Adipose tissue (tissue), 3 donors: ENCODE data around the gene TMEM63A. TPM values are rescaled to one million over a fixed set of nuclear protein-coding genes. Genes with fewer than 3 reads are reported as not detected.
A peak's percentile ranks its signal among the peaks of the same experiment; 100 is the strongest.
"Not testable (repeated sequence)": the region's sequence is repeated elsewhere in the genome, so short reads cannot be mapped to it uniquely, and the experiment has no call there.

Experiments
- H3K27ac ChIP-seq: one replicate; pipeline ENCODE4 v1.5.1; 2013; ENCODE audit warnings: low read depth, low read length
- WGBS, 3 donors: extraction: QIAGEN DNeasy Blood & Tissue Kit; methylation state at CpG; one replicate each; pipeline ENCODE4 v1.1.7; 2013; 5-methylcytosine and 5-hydroxymethylcytosine counted together
- polyA plus RNA-seq, 3 donors: library from polyadenylated mRNA; stranded (reverse); fragments of 200-250 nt; gene quantifications; one replicate each; pipeline ENCODE4 v1.2.3, GENCODE V29; 2013
- donor health status: healthy with polysubstance abuse.
- donor health status: Bipolar disorder and iron deficiency.
- donor health status: healthy.

Gene TMEM63A
- polyA plus RNA-seq, 3 donors = 26.2 to 51.8 (median 45.9) TPM

DNA sequence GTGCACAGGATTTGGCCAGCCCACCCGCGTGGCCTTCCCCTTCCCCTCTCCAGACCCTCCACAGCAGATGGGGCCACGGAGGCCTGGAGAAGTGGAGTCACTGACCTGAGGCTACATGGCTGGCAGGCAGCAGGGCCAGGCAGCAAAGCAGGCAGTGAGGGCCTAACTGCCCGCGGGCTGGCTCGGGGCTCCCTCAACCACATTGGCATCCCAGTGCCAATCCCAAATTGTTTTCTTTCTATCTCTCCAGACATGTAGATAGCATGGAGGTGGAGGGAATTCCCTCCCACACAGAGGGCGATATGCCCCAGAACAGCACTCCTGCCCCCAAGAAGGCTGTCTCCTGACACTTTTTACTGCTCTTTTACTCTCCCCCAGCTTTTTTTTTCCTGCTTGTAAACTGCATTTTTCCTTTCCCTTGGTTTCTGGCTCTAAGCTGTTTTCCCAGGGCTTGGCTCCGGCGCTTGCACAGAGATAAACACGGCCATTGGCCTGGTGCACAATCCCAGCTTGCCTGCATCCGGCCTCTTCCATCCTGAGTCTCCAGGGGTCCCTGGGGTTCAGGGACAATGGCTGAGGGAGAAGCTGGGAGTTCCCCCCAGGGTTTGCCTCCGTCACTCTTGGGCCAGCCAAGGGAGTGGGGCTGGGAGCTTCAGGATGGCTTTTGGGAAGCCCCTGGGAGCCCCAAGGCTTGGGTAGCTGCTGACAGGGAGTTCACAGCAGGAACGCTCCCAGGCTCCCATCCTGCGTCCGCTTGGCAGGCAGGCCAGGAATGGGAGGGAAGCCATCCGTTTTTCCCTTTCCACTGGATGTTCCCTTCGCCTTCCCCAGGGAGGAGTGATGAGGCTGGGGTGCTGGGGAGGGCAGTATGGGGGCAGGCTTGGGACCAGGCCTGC, 65.3 kb downstream of the TMEM63A start:
- 37 to 49% (median 44%) methylated on average over 14 to 17 of the region's 17 CpGs for WGBS, 3 donors
- peak overlapping the region; percentile 45 for H3K27ac ChIP-seq

DNA sequence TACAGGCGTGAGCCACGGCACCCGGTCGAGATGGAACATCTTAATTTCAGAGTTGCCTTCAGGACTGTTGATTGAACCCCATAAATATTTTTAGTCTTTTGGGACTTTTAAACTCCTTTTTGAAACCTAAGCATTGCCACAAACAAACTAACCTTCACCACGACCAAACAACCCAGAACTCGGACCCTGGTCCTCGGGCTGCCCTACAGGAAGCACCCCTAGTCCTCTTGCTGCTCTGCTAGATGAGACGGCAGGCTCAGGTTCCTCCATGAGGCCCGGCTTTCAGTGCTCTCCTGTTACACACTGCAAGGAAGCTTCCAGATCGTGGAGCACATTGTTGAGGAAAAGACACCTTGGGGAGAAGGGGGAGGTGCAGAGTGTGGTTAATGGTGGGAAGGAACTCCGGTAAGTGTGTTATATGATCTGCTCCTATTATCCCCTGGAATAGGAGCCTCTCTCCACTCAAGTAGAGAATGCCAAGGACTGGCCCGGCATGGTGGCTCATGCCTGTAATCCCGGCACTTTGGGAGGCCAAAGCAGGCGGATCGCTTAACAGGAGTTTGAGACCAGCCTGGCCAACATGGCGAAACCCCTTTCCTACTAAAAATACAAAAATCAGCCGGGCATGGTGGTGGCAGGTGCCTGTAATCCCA, 66.5 kb downstream of the TMEM63A start:
- 82 to 88% (median 85%) methylated on average over 17 of the region's 17 CpGs for WGBS, 3 donors
- no peak overlapping the region for H3K27ac ChIP-seq

GRCh38 chr1:225815090-225815489, 67.1 kb downstream of the TMEM63A start:
- WGBS, 3 donors = 80 to 85% (median 82%) methylated on average over 7 of the region's 7 CpGs
- not testable (repeated sequence) for H3K27ac ChIP-seq

DNA sequence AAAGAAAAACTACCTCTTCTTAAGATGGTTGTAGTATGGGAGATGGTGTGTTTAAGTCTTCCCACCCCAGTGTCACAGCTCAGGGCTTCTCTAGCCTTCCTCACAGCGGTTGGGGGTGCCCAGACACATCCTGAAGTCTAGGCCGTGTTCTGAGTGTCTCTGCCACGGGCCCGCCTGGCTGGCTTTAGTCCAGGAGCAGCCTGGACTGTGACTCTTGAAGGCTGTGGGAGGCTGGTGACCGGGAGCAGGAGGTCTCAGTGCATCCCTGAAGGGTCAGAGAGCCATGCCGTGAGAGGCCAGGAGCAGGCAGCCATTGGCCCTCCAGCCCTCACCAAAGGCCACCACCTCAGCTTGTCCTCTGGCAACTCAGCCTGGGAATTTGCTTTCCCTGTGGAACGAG, 67.8 kb downstream of the TMEM63A start:
- 40 to 61% (median 50%) methylated on average over 7 of the region's 7 CpGs for WGBS, 3 donors
- H3K27ac ChIP-seq = no peak overlapping the region

DNA sequence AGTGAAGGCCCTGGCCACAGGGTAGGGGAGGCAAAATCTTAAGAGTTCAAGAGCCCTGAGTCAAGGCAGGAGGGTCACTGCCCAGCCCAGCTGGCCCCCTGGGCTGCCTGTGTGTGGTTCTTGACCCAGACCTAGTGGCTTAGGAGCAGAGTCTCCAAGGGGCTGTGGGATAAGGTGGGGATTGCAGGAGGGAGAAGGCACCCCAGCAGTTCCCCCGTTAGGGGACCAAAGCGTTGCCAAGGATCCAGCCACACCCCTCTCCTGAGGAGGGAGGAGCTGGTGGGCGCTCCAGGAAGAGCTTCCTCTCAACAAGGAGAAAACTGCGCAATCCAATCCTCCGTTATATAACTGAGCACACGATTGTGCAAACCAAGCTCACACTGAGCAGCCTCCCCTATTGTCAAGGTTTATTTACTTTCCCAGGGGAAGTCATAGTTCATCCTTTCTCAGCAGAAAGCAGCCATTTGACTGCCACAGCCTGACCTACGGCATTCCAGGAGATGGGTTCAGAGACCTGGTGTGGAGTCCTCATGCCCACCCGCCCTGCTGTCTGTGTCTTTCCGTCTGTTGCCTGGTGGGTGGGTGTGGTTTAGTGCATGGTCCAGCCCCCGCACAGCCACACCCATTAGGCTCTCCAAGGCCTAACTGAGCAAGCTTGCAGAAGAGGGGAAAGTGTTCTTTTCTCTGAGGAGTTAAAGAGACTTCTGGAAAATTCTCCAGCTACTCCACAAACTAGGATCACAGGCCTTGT, 68.8 kb downstream of the TMEM63A start:
- WGBS, 3 donors = 8 to 10% (median 9%) methylated on average over 10 of the region's 10 CpGs
- H3K27ac ChIP-seq = no peak overlapping the region

DNA sequence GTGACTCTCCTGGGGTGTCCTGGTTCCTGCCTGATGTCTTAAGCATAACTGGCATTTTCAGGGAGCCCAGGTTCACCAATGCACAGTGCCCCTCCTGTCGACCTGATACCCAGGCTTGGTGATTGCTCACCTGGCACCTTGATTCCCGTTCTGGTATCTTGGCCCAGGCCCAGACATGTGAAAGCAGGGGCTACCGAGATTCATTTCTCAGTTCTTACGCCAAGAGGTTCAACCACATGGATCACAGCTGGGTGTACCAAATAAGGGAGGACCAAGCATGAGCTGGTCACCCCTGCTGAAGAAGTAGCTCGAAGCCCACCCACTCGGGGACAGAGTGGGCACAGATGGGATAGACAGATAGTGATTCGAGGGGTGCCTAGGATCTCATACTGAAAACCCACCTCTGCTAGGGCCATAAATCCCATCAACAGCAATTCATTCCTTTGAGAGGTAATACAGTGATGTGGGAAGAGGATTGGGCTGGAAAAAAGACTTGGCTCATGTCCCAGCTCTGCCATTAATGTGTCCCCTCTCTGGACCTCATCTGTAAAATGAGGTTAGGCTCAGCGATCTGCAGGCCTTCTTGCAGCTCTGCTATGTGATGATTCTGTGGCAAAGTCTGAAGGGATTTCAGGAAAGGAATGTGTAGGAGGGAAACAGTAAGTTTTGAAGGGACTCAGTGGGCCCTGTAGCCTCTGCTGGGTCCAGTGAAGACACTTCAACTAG, 69.5 kb downstream of the TMEM63A start:
- no peak overlapping the region for H3K27ac ChIP-seq
- WGBS, 3 donors = 48 to 68% (median 68%) methylated on average over 8 of the region's 8 CpGs

DNA sequence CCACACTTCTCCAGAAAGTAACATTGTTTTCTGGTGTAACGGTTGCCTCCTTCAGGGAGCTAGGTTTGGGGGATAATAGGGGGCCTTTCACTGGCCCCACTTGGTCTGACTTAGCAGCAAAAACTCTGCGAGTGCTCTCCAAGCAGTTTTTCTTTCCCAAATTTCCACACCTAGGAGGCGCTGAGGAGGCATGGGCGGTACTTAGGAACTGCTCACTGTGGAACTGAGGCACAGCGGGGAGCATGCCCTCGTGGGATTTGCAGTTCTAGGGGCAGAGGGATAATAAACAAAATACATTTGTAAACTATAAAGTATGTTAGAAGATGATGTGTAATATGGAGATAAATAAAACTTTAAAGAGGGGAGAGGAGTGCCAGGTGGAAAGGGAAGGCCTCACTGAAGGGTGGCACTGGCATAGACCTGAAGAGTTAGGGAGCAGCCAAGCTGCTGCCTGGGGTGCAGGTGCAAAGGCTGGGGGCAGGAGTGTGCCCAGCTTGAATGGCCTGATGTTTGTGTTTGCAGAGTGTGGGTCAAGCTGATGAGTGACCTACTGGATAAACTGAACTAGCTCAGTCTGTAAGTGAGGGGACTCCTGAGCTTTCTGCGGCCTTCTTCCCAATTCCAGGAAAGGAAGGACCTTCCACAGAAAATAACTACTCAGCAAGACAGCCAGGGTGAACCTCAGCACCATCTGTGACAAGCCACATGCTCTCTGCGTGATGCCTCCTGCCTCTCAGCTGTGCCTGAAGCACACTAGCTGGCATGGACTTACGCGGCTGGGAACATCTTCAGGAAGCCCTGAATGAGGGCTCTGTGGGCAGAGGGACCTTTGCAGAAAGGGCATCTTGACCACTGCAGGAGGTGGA, 70.3 kb downstream of the TMEM63A start:
- H3K27ac ChIP-seq = no peak overlapping the region
- 28 to 64% (median 49%) methylated on average over 10 of the region's 10 CpGs for WGBS, 3 donors

DNA sequence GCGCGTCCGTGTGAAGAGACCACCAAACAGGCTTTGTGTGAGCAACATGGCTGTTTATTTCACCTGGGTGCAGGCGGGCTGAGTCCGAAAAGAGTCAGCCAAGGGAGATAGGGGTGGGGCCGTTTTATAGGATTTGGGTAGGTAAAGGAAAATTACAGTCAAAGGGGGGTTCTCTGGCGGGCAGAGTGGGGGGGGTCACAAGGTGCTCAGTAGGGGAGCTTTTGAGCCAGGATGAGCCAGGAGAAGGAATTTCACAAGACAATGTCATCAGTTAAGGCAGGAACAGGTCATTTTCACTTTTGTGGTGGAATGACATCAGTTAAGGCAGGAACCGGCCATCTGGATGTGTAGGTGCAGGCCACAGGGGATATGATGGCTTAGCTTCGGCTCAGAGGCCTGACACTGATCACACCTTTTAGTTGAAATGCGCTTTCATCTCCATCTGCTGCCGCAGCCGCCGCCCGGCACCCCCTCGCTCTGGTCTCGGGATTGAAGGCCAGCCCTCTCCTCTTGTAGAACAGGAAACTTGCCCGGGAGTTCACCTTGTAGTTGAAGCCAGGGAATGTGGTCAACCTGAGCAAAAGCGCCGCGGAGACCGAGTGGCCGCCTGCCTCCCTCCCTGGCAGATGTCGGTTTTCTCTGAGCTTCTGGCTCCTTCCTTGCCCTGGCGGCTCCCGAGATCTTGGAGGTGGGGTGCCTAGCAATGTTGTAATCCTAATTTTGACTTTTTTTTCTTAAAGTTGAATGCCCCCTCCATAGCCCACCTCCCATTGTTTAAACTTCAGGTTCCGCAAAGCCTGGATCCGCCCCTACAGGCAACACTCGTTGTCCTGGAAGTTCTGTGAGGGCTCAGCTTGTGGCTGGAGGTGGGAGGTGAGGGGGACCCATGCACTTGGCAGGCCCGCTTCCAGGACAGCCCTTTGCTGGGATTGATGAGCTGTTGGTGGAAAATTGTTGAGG, 71.3 kb downstream of the TMEM63A start:
- 4 to 12% (median 8%) methylated on average over 29 of the region's 29 CpGs for WGBS, 3 donors
- H3K27ac ChIP-seq = not testable (repeated sequence)

- H3K27ac ChIP-seq = no peak within 1 kb of the TSS
- WGBS, 3 donors = 1% methylated on average over 70 to 80 of the region's 80 CpGs
Observed at GRCh38 chr1:225809842-225810578, 72.2 kb downstream of the TMEM63A start, which contains the start of gene EPHX1. Gene EPHX1 (plus strand): TSS chr1:225810124. CDS start chr1:225828730, 18,606 bp downstream.

GRCh38 chr1:225808136-225808535, 74.0 kb downstream of the TMEM63A start:
- no peak overlapping the region for H3K27ac ChIP-seq
- 74 to 100% (median 93%) methylated on average over 5 of the region's 5 CpGs for WGBS, 3 donors

- H3K27ac ChIP-seq = not testable (repeated sequence)
- WGBS, 3 donors = 87 to 94% (median 93%) methylated on average over 3 of the region's 3 CpGs
Observed at GRCh38 chr1:225806736-225807135, 75.4 kb downstream of the TMEM63A start.

- 91 to 94% (median 94%) methylated on average over 1 of the region's 1 CpG for WGBS, 3 donors
- H3K27ac ChIP-seq = no peak overlapping the region
Observed at GRCh38 chr1:225806249-225806648, 75.9 kb downstream of the TMEM63A start.

GRCh38 chr1:225801146-225801545, 81.0 kb downstream of the TMEM63A start:
- WGBS, 3 donors = 92 to 97% (median 94%) methylated on average over 7 of the region's 7 CpGs

DNA sequence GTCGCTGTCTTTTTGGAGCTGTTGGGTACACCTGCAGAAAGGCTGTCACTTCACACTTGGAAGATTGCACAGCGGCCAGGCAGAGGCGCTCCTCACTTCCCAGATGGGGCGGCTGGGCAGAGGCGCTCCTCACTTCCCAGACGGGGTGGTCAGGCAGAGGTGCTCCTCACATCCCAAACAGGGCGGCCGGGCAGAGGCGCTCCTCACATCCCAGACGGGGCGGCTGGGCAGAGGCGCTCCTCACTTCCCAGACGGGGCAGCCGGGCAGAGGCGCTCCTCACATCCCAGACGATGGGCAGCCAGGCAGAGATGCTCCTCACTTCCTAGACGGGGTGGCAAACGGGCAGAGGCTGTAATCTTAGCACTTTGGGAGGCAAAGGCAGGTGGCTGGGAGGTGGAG, 86.1 kb downstream of the TMEM63A start:
- not testable (repeated sequence) for H3K27ac ChIP-seq
- WGBS, 3 donors = 98 to 99% (median 99%) methylated on average over 18 of the region's 18 CpGs

More at GRCh38 chr1:225801146-225801545, 81.0 kb downstream of the TMEM63A start:
- not testable (repeated sequence) for H3K27ac ChIP-seq
